Nephron progenitor cell (in vitro differentiated cells): ENCODE measurements around the gene DDIAS.
"Not testable (repeated sequence)": the region's sequence is repeated elsewhere in the genome, so short reads cannot be mapped to it uniquely, and the experiment has no call there.

Experiments
- DNase-seq: peaks from one replicate; pipeline ENCODE4 v3.0.0; 2021
- H3K27ac Mint-ChIP-seq: 2 replicates; pipeline ENCODE4 v1.8.0; 2021; ENCODE audit warnings: mild to moderate bottlenecking, moderate library complexity, mixed read lengths
- H3K27me3 Mint-ChIP-seq: 2 replicates; pipeline ENCODE4 v1.8.0; 2021; ENCODE audit warnings: mild to moderate bottlenecking, low read depth, mixed read lengths; ENCODE audit not compliant: poor library complexity
- H3K36me3 Mint-ChIP-seq: 2 replicates; pipeline ENCODE4 v1.8.0; 2021; ENCODE audit warnings: low read depth, mixed read lengths
- H3K4me1 Mint-ChIP-seq: 2 replicates; pipeline ENCODE4 v1.8.0; 2021; ENCODE audit warnings: mixed read lengths
- H3K4me3 Mint-ChIP-seq: 2 replicates; pipeline ENCODE4 v1.8.0; 2021; ENCODE audit warnings: mild to moderate bottlenecking, moderate library complexity, mixed read lengths
- H3K9me3 Mint-ChIP-seq: 2 replicates; pipeline ENCODE4 v1.8.0; 2021; ENCODE audit warnings: mild to moderate bottlenecking, moderate library complexity, mixed read lengths
- CTCF ChIP-seq: fragments of 200-600 bp; sonication (generic); IDR thresholded peaks from 2 replicates; pipeline ENCODE4 v1.5.0; 2021; ENCODE audit warnings: antibody characterized with exemption

DDIAS gene

GRCh38 chr11:82944198-82944597 lies 42.7 kb downstream of the DDIAS start:
- peaks cover 31% of the 10 kb centered on the region for H3K9me3 Mint-ChIP-seq
- H3K27ac Mint-ChIP-seq, result no peak overlapping the region
- TF ChIP-seq CTCF, result no peak
- DNase-seq, result no peak
- no peaks in the 10 kb centered on the region for H3K4me1 Mint-ChIP-seq
- no peak overlapping the region for H3K4me3 Mint-ChIP-seq
- H3K36me3 Mint-ChIP-seq, result no peaks in the 10 kb centered on the region
- no peaks in the 10 kb centered on the region for H3K27me3 Mint-ChIP-seq

- not testable (repeated sequence) for H3K4me1 Mint-ChIP-seq, H3K36me3 Mint-ChIP-seq, H3K27me3 Mint-ChIP-seq, H3K4me3 Mint-ChIP-seq, H3K27ac Mint-ChIP-seq, DNase-seq
- peaks cover 30% of the 10 kb centered on the region for H3K9me3 Mint-ChIP-seq
Measured at GRCh38 chr11:82945041-82945440, 43.5 kb downstream of the DDIAS start.

- TF ChIP-seq CTCF, result no peak
- Mint-ChIP-seq H3K27ac (no peak overlapping the region), H3K4me3 (no peak overlapping the region), H3K27me3 (no peaks in the 10 kb centered on the region), H3K9me3 (peaks cover 28% of the 10 kb centered on the region), H3K36me3 (no peaks in the 10 kb centered on the region), H3K4me1 (no peaks in the 10 kb centered on the region)
- no peak for DNase-seq
Measured at GRCh38 chr11:82945682-82946081, 44.1 kb downstream of the DDIAS start.

- Mint-ChIP-seq H3K4me1 (no peaks in the 10 kb centered on the region), H3K27me3 (no peaks in the 10 kb centered on the region), H3K27ac (no peak overlapping the region), H3K36me3 (peaks cover 16% of the 10 kb centered on the region), H3K4me3 (no peak overlapping the region), H3K9me3 (peaks cover 41% of the 10 kb centered on the region)
- DNase-seq, result no peak
- no peak for TF ChIP-seq CTCF
Measured at GRCh38 chr11:82949352-82949751, 47.8 kb downstream of the DDIAS start.

GRCh38 chr11:82950502-82950901 lies 49.0 kb downstream of the DDIAS start:
- not testable (repeated sequence) for DNase-seq, H3K27me3 Mint-ChIP-seq, H3K4me3 Mint-ChIP-seq, H3K27ac Mint-ChIP-seq, H3K4me1 Mint-ChIP-seq
- peaks cover 52% of the 10 kb centered on the region for H3K9me3 Mint-ChIP-seq
- peaks cover 24% of the 10 kb centered on the region for H3K36me3 Mint-ChIP-seq

GRCh38 chr11:82955736-82956453 lies 54.4 kb downstream of the DDIAS start:
- Mint-ChIP-seq H3K9me3 (peaks cover 58% of the 10 kb centered on the region), H3K36me3 (peaks cover 31% of the 10 kb centered on the region), H3K4me1 (peaks cover 13% of the 10 kb centered on the region)
- peak; percentile 40 for DNase-seq
- H3K4me3 Mint-ChIP-seq, H3K27me3 Mint-ChIP-seq, H3K27ac Mint-ChIP-seq: not testable (repeated sequence)

- Mint-ChIP-seq H3K27me3 (no peaks in the 10 kb centered on the region), H3K36me3 (peaks cover 10% of the 10 kb centered on the region), H3K9me3 (peaks cover 42% of the 10 kb centered on the region), H3K27ac (peak overlapping the region; percentile 69), H3K4me3 (no peak overlapping the region), H3K4me1 (peaks cover 19% of the 10 kb centered on the region)
- no peak for TF ChIP-seq CTCF
- no peak for DNase-seq
Measured at GRCh38 chr11:82959987-82960778, 58.6 kb downstream of the DDIAS start.
